ENCODE measurements around the gene ELK3.

GRCh38 chr12:96225044-96225855 is 31.1 kb downstream of the ELK3 start:
- TF ChIP-seq MEIS2 (IDR thresholded peaks at IDR 0.05; ENCODE audit: partially characterized antibody) = peak; percentile 23
- no peak for TF ChIP-seq ZNF318 (IDR thresholded peaks at IDR 0.05; ENCODE audit: borderline replicate concordance in 1 of 2, low read depth in 1 of 2)
